ENCODE measurements around the gene NLGN3.
A peak's percentile ranks its signal among the peaks of the same experiment; 100 is the strongest.

Gene NLGN3

DNA sequence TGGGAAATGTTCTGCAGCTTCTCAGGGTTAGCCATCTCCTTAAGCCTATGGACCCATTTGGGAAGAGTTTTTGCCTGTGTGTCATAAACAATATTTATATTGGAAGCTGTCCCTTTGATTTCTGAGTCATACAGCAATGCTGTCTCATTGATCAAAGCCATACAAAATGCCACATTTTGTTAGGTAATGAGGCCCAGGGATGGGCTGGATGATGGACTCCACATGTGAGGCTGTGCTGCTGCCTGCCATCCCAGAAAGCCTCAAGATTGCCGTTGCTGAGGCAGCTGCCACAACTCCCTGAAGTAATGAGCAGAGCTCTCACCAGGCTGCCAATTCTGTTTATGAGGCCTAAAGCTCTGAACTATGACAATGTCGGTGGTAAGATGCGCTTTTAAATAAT, 66.2 kb downstream of the NLGN3 start:
- H3K4me3 ChIP-seq (ENCODE audit: low read length): no peak overlapping the region
- no peak for DNase-seq (ENCODE audit: low read depth)
- TF ChIP-seq, protein P1, sequence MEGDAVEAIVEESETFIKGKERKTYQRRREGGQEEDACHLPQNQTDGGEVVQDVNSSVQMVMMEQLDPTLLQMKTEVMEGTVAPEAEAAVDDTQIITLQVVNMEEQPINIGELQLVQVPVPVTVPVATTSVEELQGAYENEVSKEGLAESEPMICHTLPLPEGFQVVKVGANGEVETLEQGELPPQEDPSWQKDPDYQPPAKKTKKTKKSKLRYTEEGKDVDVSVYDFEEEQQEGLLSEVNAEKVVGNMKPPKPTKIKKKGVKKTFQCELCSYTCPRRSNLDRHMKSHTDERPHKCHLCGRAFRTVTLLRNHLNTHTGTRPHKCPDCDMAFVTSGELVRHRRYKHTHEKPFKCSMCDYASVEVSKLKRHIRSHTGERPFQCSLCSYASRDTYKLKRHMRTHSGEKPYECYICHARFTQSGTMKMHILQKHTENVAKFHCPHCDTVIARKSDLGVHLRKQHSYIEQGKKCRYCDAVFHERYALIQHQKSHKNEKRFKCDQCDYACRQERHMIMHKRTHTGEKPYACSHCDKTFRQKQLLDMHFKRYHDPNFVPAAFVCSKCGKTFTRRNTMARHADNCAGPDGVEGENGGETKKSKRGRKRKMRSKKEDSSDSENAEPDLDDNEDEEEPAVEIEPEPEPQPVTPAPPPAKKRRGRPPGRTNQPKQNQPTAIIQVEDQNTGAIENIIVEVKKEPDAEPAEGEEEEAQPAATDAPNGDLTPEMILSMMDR (IDR thresholded peaks at IDR 0.05; ENCODE audit: insufficient read depth, low read depth, low read length, missing control alignments): no peak

DNA sequence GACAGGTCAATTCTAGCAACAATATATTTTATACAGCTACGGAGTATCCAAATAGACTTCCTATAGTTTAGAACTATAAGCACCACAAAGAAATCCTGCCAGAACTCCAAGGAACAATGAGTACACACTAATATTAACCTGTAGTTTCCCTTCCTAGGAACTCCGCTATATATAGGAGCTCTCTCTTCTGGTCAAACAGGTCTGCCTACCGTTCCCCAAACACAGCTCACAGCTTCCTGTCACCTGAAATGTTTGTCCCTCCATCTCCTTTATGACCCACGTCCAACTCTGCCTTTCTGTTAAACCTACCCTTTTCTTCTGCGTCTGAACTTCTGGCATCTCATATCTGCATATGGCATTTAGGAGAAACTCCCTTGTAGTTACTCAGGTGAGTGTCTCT, 67.9 kb downstream of the NLGN3 start:
- DNase-seq (ENCODE audit: low read depth): peak; percentile 11
- TF ChIP-seq, protein P1 (IDR thresholded peaks at IDR 0.05; ENCODE audit: insufficient read depth, low read depth, low read length, missing control alignments): no peak
- H3K4me3 ChIP-seq (ENCODE audit: low read length): no peak overlapping the region

DNA sequence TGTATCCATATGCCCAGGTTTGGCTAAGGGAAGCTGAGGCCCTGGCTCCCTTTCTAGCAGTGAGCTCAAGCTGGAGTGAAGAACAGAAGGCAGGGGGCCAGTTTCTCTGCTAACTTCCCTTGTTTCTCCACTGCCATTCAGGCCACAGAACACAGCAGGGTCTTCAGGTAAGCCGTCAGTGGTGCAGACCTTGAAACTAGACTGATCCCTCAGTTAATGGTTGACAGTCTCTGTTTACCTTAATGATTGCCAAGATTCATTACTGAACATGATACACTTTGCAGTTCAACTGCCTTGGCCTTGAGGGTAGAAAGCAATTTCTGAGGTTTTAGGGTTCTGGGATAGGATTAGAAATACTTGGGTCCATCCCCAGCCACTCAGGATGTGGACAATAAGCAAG, 69.5 kb downstream of the NLGN3 start:
- H3K4me3 ChIP-seq (ENCODE audit: low read length): no peak overlapping the region
- TF ChIP-seq, protein P1 (IDR thresholded peaks at IDR 0.05; ENCODE audit: insufficient read depth, low read depth, low read length, missing control alignments): no peak
- no peak for DNase-seq (ENCODE audit: low read depth)

DNA sequence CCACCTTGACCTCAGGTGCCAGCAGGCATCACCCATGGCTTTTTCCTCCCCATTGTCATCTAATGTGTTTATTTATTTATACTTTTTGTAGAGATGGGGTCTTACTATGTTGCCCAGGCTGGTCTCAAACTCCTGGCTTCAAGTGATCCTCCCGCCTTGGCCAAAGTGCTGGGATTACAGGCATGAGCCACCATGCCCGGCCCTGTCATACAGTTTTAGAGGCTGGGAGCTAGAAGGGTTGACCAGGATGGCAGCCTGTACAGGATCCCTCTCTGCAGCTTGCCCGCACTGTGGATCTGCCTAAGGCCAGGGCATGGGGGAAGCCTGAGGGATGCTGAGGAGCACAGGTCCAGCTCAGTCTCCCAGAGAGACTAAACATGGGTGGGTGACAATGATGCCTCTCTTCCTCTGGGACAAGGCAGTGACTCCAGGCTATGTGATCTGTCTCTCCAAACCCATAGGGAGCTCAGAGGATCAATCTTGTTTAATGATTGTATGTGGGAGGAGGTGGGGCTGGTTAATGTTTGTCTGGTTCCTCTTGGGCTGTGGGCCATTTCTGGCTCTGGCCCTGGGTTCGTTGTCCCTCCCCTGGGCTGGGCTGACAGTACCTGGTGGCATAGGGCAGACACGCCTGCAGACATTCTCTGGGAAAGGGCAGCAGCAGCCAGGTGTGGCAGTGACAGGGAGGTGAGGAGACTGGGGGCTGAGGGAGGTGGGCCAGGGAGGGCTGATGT, 70.1 kb downstream of the NLGN3 start:
- TF ChIP-seq, protein P1 (IDR thresholded peaks at IDR 0.05; ENCODE audit: insufficient read depth, low read depth, low read length, missing control alignments): no peak
- DNase-seq (ENCODE audit: low read depth): no peak
- H3K4me3 ChIP-seq (ENCODE audit: low read length): no peak overlapping the region

DNA sequence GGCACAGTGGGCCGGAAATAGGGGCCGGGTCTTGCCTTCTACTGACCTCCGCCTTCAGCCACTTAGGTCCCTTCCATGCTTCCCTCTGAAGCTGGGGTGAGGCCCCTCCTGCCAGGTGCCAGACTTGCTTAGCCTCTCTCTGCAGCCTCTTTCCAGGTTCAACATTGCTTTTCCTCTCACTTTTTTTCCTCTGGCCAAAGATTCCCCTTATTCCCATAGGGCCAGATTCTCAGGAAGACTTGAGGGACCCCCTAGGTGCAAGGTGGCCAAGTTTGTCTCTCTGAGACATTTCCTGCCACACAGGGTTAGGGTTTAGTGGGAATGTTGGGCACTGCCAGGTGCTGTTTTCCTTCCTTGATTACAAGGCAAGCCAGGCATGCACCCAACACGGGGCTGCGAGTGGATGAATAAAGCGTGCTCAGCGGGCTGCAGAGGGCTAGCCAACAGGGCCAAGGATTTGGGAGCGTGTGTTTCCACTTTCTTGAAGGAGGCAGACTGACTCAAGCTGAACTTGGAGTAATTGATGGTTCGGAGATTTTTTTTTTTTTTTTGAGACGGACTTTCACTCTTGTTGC, 70.8 kb downstream of the NLGN3 start:
- no peak for DNase-seq (ENCODE audit: low read depth)
- no peak overlapping the region for H3K4me3 ChIP-seq (ENCODE audit: low read length)
- TF ChIP-seq, protein P1 (IDR thresholded peaks at IDR 0.05; ENCODE audit: insufficient read depth, low read depth, low read length, missing control alignments): no peak

DNA sequence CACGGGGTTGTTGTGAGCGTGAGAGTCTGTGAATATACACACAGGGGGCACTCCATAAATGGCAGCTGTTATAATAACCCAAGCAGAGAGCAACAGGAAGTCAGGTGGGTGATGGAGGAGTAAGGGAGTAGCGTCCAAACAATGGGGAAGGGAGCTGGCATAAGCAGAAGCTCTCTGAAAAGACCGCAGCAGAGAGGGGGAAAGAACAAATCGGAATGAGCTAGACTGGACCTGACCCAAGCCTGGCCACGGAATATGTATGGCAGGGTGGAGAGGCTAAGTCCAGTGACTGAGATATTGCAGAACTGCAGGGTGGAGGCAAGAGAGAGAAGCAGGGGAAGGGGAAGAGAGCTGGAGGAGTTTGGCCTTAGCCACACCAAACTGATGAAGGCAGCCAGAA, 71.8 kb downstream of the NLGN3 start:
- DNase-seq (ENCODE audit: low read depth): no peak
- H3K4me3 ChIP-seq (ENCODE audit: low read length): no peak overlapping the region
- TF ChIP-seq, protein P1 (IDR thresholded peaks at IDR 0.05; ENCODE audit: insufficient read depth, low read depth, low read length, missing control alignments): no peak

DNA sequence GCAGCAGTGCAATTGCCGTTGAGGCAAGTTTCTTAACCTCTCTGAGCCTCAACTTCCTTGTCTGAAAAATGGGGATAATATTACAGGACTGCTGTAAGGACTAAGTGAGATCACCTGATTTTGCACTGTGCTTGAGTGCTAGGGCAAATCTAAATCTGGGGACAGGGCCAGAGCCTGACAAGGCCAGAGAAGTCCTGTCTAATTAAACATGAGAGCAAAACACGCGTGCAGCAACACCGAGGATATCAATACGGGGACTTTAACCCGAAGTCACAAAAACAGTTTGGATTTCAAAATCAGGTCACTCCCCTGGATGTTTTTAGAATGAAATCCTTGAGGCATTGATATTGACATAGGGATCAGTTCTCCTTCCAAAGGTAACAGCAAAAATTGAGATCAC, 72.7 kb downstream of the NLGN3 start:
- TF ChIP-seq, protein P1 (IDR thresholded peaks at IDR 0.05; ENCODE audit: insufficient read depth, low read depth, low read length, missing control alignments): no peak
- H3K4me3 ChIP-seq (ENCODE audit: low read length): no peak overlapping the region
- no peak for DNase-seq (ENCODE audit: low read depth)
